HG03064 (cell line): ENCODE results near the gene USF1.
"Not testable (repeated sequence)": the region's sequence is repeated elsewhere in the genome, so short reads cannot be mapped to it uniquely, and the experiment has no call there.

Experiments
- ATAC-seq: cut with Tn5 transposase; IDR thresholded peaks from one replicate; pipeline ENCODE4 v1.9.1; 2021; ENCODE audit warnings: low read depth; ENCODE audit not compliant: unreplicated experiment

USF1 gene

GRCh38 chr1:161079436-161080110 lies 33.8 kb upstream of the USF1 start:
- ATAC-seq, result no peak

DNA sequence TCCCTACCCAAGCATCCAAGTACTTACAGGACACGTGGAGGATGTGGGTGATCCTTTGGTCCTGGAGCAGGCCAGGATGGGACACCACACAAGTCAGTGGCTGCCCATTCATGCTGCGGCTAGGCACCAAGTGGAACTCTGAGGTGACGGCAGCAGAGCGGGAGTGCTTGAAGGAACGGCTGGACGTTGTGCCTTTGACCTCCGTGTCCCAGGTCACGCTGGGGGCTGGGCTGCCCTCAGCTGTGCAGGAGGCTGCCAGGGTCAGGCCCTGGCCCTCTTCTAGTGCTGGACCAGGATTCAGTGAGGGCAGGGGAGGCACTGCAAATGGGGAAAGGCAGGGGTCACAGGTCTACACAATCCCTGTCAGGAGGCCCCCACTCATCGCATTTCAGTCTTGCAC lies 31.6 kb upstream of the USF1 start:
- no peak for ATAC-seq

DNA sequence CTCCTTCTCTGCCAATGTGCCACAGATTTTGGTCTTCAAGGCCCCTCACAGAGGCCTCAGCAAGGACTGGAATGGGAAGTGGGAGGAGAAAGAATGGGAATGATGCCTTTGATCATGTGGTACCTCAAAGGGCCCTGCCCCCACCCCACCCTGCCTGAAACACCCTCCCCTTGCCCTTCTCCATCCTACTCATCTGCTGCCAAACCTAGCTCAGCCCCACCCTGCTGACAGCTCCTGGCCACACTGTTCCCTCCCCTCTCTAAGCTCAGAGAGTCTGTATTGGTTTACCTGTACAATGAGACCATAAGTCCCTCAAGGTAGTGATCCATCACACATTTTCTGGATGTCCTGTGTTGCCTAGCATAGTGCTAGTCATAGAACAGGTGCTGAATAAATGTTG lies 30.6 kb upstream of the USF1 start:
- ATAC-seq, result no peak

- ATAC-seq, result no peak
These were observed 29.0 kb upstream of the USF1 start for GRCh38 chr1:161074676-161075368.

- ATAC-seq, result no peak
These were observed 27.8 kb upstream of the USF1 start for GRCh38 chr1:161073474-161074121.

- no peak for ATAC-seq
These were observed 27.1 kb upstream of the USF1 start for GRCh38 chr1:161072751-161073449.

- ATAC-seq, result no peak
These were observed 26.2 kb upstream of the USF1 start for GRCh38 chr1:161071886-161072371.

DNA sequence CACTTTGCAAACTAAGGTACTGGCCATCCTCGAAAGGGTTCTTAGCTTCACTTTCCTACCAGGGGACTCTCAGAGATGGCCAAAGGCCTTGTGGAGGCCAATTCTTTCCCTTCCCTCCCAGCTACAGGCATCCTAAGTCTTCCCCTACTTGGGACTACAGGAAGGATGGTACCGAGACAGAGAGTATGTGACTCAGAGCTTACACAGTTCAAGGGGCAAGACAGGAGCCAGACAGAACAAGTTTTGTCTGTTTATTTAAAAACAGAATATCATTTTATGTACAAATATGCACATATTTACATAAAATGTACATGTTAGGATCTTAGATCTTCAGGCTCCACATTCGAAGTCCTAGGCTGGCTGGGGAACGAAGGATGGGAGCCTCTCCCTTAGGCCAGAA lies 25.0 kb upstream of the USF1 start:
- ATAC-seq, result no peak

DNA sequence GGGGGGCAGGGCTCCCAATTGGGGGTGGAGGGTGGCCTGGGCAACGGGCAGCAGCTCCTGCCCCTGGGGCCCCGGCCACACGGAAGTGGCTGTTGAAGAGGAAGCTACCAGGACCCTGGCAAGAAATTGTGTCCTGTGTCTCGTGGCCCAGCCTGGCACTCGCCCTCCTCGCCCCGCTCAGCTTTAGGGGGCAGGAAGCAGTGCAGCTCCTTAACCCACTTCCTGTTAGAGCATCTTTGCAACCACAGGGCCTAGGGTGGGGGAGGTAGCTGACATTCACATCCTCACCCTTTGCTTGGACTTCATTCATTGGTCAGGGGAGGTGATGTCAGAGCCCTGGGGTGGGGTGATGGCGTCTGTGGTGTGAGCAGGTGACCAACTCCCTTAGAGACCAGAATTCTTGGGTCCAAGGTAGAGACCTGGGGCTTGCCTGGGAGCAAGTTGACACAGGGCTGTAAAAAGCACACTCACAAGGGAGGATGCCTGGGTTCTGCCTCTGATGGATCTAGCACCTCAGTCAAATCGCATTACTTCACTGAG lies 24.0 kb upstream of the USF1 start, which contains the start of gene ARHGAP30:
Gene ARHGAP30, minus strand, starts transcription at position 161 of the 540 bp plus-strand sequence. CDS start 267 bp downstream, outside the sequence.
- peak; percentile 69 for ATAC-seq

GRCh38 chr1:161069241-161069640 lies 23.5 kb upstream of the USF1 start:
- ATAC-seq, result no peak

DNA sequence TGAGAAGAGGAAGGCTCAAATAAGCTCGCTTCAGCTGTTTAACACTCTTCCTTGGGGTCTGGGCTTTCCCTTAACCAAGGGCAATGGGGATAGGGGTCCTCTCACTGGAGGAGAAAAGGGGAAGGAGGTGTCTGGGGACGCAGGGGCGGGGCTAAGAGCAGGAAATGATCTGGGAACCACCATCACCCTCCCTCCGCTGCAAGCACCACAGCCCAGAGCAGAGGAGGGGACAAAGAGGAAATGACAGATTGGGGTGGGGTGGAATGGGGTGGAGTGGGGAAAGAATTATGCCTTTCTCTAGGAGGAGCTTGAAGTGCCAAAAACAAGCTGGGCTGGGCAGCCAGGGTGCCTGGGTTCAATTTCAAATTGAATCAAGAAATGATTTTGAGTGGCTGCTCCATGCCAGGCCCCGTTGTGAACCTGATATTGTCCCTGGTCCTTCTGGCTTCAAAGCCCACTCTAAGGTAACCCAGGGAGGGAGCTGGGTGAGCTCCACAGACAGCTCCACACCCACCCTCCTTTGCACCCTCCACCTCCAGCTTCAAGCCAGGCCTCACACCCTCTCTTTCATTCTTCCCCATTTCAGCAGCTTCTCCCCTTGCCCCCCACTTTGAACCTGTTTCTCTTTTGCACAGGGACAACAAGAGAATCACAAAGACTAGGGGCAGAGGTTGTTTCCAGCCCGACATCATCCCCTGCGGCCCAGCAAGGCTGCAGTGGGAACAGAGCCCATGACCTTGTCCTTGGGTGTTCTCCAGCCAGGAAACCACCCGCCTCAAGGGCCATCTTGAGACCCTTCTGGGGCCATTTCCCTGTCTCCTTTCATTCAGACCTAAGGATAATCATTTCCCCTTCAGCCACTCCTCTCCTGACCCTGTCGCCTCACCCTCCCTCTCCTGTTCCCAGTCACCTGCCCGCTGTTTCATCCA lies 22.8 kb upstream of the USF1 start:
- peak; percentile 49 for ATAC-seq

DNA sequence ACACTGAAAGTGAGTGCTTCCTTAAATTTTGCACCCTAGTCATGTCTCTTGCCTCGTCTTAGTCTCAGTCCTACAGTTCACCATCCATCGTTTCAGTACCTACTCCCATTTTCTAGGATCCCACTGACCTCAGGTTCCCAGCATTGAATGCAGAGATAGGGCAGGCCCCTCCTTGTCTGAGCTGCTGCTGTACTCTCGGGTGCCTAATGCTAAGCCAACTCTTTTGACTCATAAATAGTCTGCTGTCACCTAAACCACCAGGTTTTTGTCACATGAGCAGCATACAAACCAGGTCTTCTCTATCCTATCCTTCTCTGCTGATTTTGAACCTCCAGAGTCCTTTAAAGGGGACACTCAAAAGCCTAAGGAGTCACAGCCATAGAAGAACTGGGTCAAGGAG lies 20.9 kb upstream of the USF1 start:
- ATAC-seq, result no peak

- not testable (repeated sequence) for ATAC-seq
These were observed 19.9 kb upstream of the USF1 start for GRCh38 chr1:161065681-161066080.

GRCh38 chr1:161063936-161064335 lies 18.2 kb upstream of the USF1 start:
- not testable (repeated sequence) for ATAC-seq

DNA sequence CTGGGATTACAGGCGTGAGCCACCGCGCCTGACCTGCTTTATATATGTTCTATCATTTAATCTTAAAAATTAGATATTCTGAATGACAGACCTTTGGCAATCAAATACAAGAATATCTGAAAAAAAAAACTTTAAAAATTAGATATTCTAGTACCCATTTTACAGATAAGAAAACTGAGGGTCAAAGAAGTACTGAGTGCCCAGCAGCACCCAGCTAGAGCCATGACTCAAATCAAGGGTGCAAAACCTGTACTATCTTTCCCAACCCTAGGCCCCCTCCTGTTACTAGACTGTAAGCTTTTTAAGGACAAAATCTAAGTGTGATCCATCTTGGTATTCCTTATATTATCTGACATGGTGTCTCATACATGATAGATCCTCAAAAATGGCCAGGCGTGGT lies 15.6 kb upstream of the USF1 start:
- no peak for ATAC-seq

- no peak for ATAC-seq
These were observed 13.5 kb upstream of the USF1 start for GRCh38 chr1:161059293-161059692.

- ATAC-seq, result no peak
These were observed 9.0 kb upstream of the USF1 start for GRCh38 chr1:161054805-161055204.

DNA sequence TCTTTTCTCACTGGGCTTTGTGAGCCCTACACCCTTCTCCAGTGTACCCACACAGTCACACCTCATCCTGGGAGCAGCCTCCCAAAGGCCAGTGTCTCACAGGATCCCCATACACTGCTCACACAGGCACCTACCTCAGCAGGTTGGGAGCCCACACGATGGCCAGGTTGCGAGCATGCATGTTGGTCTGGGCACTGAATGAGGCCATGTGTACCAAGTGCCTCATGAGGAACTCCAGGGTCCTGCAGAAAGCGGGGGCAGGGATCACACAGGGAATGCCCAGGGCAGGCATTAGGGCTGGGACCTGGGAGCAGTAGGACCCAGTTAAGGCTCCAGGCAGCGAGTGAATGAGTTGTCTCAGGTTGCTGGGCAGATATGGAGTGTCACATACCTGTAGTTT lies 8.5 kb upstream of the USF1 start:
- no peak for ATAC-seq

DNA sequence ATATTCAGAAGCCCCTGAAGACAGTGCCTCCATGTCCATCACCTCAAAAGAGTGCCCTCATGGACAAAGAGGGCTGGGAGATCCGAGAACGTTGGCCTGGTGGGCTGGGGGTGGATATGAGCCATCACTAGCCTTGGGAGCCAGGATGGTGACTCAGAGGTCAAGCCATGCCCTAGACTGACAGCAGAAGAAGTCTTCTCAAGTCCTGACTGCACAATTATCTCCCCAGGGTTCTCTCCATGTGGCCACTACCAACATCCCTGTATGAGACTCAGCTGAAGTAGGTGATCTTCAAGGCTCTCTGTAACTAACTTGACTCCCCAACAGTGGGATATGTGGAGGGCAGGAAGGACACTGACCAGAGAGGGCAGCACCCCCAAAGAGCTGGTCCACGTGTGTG lies 7.1 kb upstream of the USF1 start:
- ATAC-seq, result no peak

GRCh38 chr1:161051219-161051618 lies 5.4 kb upstream of the USF1 start:
- ATAC-seq, result no peak
